D721Med (cell line): ENCODE measurements around the gene ZBTB12.
A peak's percentile ranks its signal among the peaks of the same experiment; 100 is the strongest.
"Not testable (repeated sequence)": the region's sequence is repeated elsewhere in the genome, so short reads cannot be mapped to it uniquely, and the experiment has no call there.

ENCODE experiments used
- DNase-seq: peaks from one replicate; pipeline ENCODE4 v3.0.0; 2011; ENCODE audit warnings: low spot score; ENCODE audit not compliant: insufficient read length
- FAIRE-seq: peaks from 2 replicates; lab custom pipeline; 2011; peaks lifted over from hg19 to GRCh38; lab: Jason Lieb, UNC
- CTCF ChIP-seq: IDR thresholded peaks from 2 replicates; pipeline ENCODE4 v1.5.1; 2012; ENCODE audit warnings: mild to moderate bottlenecking, control low read depth; ENCODE audit not compliant: insufficient read depth; ENCODE audit errors: missing control alignments

ZBTB12 gene

GRCh38 chr6:31862344-31863235 is 39.3 kb downstream of the ZBTB12 start, which contains the start of gene NEU1:
TSS of gene NEU1 (minus strand) at chr6:31862821. CDS start at chr6:31862776, 45 bp downstream.
- DNase-seq, result peak; percentile 99
- FAIRE-seq, result no peak
- no peak for TF ChIP-seq CTCF

GRCh38 chr6:31861919-31862343 is 40.0 kb downstream of the ZBTB12 start:
- FAIRE-seq (no peak), DNase-seq (no peak)
- TF ChIP-seq CTCF, result no peak

- no peak for DNase-seq
- FAIRE-seq, result no peak
- no peak for TF ChIP-seq CTCF
These were observed 40.7 kb downstream of the ZBTB12 start for GRCh38 chr6:31861150-31861549.

- FAIRE-seq, result no peak
- DNase-seq, result no peak
- TF ChIP-seq CTCF, result no peak
These were observed 41.5 kb downstream of the ZBTB12 start for GRCh38 chr6:31860349-31860748.

GRCh38 chr6:31859923-31860322 is 42.0 kb downstream of the ZBTB12 start:
- FAIRE-seq, result no peak
- no peak for TF ChIP-seq CTCF
- DNase-seq, result no peak

- TF ChIP-seq CTCF, result no peak
- no peak for FAIRE-seq
- no peak for DNase-seq
These were observed 43.2 kb downstream of the ZBTB12 start for GRCh38 chr6:31858707-31859106.

GRCh38 chr6:31857774-31858173 is 44.1 kb downstream of the ZBTB12 start:
- FAIRE-seq, DNase-seq: not testable (repeated sequence)

- not testable (repeated sequence) for FAIRE-seq
These were observed 49.7 kb downstream of the ZBTB12 start for GRCh38 chr6:31851980-31852718.

More at GRCh38 chr6:31851980-31852718, 49.7 kb downstream of the ZBTB12 start:
- DNase-seq, result not testable (repeated sequence)
